Measurements from ENCODE around the gene KCNIP2. TPM values are rescaled to one million over a fixed set of nuclear protein-coding genes. Genes with fewer than 3 reads are reported as not detected.
A peak's percentile ranks its signal among the peaks of the same experiment; 100 is the strongest.

The KCNIP2 gene
- total RNA-seq, 1 donor from 2014 or later: 3.2 TPM

DNA sequence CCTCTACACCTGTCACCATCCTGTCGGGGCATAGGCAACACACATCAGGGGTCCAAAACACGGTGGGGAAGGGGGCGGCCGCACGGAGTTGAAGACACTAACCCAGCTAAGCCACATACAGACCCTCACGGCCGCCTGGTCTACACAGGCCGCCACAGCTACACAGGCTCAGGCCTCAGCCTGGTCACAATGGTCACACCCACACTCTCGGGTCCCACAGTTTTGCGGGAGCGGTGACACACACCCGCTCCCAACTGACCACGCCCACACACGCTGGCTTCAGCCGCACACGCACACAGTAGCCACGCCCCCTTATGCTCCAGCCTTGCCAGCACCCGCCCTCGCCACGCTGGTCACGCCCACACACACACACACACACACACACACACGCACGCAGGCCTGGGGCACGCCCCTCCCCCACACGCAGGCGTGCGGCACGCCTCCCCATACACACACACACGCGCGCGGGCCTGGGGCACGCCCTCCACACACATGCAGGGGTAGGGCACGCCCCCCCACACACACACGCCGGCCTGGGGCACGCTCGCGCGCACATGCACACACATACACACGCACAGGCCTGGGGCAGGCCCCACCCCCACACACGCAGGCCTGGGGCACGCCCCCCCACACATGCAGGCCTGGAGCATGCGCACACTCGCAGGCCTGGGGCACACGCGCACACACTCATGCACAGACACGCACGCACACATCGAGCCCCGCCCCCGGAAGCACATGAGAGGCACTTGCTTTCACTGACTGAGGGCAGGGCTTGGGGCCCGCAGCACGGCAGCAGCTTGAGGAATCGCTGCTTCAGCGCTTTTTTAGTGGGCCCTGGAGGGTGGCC is 13.1 kb downstream of the KCNIP2 start:
- Mint-ChIP-seq H3K4me1 (ENCODE audit: low read depth) (peaks cover 48% of the 10 kb centered on the region), H3K4me3 (ENCODE audit: low read depth) (peak overlapping the region; percentile 71), H3K36me3 (ENCODE audit: low read depth) (peaks cover 2% of the 10 kb centered on the region), H3K27me3 (ENCODE audit: low read depth) (no peaks in the 10 kb centered on the region), H3K9me3 (no peaks in the 10 kb centered on the region), H3K27ac (peak overlapping the region; percentile 92)
- DNase-seq (ENCODE audit: low spot score): peak; percentile 88
- intact Hi-C loops (cut with micrococcal nuclease): loop anchor here (1.0 to 10.0 kb wide), 3 partner anchors 12 to 1084 kb away; partner anchors contain the start of genes CNNM2, NFKB2 and OGA

DNA sequence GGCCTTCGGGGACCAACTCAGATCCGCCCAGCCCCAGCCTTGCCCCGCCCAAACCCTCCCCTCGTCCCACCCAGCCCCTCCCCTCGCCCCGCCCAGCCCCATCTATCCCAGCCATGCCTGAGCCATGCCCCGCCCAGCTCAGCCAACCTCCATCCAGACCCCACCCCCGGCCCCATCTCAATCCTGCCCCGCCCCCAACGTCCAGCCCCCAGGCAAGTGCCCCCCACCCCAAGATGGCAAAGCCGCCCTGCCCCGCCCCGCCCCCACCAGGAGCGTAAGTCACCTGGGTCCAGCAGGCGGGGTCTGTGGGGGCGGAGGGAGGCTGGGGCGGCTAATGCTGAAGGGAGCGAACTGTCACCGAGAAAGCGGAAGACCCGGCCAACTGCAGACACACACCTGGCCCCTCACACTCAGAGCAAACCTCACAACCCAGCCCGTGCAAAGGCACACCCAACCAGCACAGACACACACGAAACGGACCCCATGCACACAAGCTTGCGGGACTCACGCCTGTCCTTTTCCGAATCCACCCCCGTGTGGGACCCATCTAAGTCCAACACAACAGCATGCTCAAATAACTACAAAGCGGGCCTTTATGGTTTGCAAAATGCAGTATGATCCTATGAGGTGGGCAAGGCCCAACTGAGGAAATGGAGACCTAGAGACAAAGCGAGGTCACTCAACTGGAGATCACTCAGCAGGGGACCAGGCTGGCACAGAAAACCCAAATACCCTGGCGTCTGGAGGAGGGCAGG is 13.9 kb downstream of the KCNIP2 start:
- H3K4me3 Mint-ChIP-seq (ENCODE audit: low read depth): peak overlapping the region; percentile 71
- H3K27ac Mint-ChIP-seq: peak overlapping the region; percentile 92
- intact Hi-C loops (cut with micrococcal nuclease): loop anchor here (1.0 to 10.0 kb wide), 3 partner anchors 11 to 1085 kb away; partner anchors contain the start of genes CNNM2, NFKB2 and OGA

DNA sequence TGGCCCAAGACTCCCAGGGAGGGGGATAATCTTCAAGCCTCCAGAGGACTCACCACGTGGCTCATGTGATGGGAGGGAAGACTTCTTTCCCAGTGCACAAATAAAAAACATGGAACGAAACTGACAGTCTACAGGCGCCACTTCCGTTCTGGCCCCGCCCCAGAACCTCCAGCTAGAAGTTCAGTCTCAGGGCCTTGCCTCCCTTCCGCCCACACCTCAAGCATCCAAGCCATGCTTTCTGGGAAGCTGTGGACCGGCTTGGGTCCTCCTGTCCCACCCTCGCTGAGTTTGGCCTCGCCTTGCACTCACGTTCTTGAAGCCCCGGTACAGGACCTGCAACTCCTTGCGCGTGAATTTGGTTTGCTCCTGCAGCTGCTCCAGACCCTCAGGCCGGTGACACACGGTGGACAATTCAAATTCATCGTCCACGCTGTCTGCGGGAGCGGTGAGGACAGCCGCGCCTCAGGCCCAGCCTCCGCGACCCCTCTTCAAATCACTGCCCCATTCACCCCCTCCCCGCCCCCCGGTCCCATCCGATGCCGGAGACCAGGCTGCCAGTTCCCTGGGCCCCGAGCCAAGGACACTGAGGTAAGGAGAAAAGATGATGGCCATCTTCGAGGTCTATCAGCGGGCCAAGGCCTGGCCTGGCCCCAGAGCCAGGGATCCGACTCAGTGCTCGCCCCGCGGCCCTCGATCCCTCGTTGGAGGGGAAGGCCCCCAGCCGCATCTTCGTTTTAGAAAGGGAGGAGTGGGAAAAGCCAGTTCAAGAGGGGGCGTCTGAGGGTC is 14.6 kb downstream of the KCNIP2 start:
- Mint-ChIP-seq H3K9me3 (no peaks in the 10 kb centered on the region), H3K4me3 (ENCODE audit: low read depth) (no peak overlapping the region), H3K27me3 (ENCODE audit: low read depth) (no peaks in the 10 kb centered on the region), H3K4me1 (ENCODE audit: low read depth) (peaks cover 35% of the 10 kb centered on the region), H3K36me3 (ENCODE audit: low read depth) (peaks cover 2% of the 10 kb centered on the region), H3K27ac (no peak overlapping the region)
- intact Hi-C loops (cut with micrococcal nuclease): no loop called here
- DNase-seq (ENCODE audit: low spot score): no peak

More for the DNA sequence above, 13.9 kb downstream of the KCNIP2 start:
- peaks cover 2% of the 10 kb centered on the region for H3K36me3 Mint-ChIP-seq (ENCODE audit: low read depth)
- no peaks in the 10 kb centered on the region for H3K9me3 Mint-ChIP-seq
- no peaks in the 10 kb centered on the region for H3K27me3 Mint-ChIP-seq (ENCODE audit: low read depth)
- DNase-seq (ENCODE audit: low spot score): peak; percentile 54
- H3K4me1 Mint-ChIP-seq (ENCODE audit: low read depth): peaks cover 42% of the 10 kb centered on the region

DNA sequence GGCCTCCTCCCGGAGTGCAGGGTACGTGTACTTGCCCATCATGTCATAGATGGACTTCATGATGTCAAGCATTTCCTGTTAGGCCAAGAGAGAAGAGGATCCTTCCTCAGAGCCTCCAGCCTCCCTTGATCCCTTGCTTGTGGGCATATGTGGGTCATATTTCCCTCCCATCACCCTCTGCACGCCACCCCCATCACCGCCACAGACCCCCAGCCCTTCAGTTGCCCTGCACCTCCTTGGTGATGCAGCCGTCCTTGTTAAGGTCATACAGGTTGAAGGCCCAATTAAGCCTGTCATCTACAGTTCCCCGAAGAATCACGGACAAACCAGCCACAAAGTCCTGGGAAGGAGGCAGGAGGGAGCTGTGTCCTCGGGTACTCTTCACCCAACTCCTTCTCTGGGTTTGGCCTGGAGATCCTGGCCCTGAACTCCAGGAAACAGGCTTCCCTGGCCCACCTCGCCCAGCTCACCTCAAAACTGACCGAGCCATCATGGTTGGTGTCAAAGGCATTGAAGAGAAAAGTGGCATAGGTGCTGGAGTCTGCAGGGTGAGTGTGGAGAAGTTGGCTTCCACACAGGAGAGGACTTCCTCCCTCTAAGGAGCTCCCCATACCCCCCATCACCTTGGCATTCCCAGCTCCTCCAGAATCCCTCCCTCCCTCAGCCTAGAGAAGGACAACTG is 15.5 kb downstream of the KCNIP2 start:
- peaks cover 26% of the 10 kb centered on the region for H3K4me1 Mint-ChIP-seq (ENCODE audit: low read depth)
- H3K36me3 Mint-ChIP-seq (ENCODE audit: low read depth): peaks cover 2% of the 10 kb centered on the region
- no peak for DNase-seq (ENCODE audit: low spot score)
- intact Hi-C loops (cut with micrococcal nuclease): no loop called here
- H3K27ac Mint-ChIP-seq: no peak overlapping the region
- no peak overlapping the region for H3K4me3 Mint-ChIP-seq (ENCODE audit: low read depth)
- H3K9me3 Mint-ChIP-seq: no peaks in the 10 kb centered on the region
- no peaks in the 10 kb centered on the region for H3K27me3 Mint-ChIP-seq (ENCODE audit: low read depth)

DNA sequence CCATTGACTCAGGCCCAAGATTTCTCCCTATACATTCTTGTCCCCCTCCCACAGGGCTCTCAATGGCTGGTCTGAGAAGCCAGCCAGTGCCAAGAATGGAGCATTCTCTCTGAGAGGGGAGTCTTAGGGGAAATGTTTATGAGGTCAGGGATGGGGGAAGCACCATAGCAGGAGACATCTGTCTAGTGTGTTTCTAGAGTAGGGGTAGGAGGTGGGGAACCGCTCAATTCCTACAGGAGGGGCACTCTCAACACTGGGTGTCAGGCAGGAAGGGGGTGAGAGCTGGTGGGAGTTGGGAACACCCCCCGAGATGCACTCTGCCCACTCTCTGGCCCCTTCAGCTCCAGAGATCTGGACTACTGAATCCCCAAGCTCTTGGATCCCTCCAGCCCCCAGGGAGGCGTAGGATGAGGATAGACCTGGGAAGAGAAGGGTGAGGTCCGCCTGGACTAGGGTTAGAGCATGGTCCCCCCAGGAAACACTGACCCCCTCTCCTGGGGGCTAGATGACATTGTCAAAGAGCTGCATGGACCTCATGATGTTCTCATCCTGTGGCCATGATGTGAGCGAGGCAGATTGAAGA is 16.7 kb downstream of the KCNIP2 start:
- Mint-ChIP-seq H3K27ac (no peak overlapping the region), H3K4me3 (ENCODE audit: low read depth) (no peak overlapping the region), H3K27me3 (ENCODE audit: low read depth) (no peaks in the 10 kb centered on the region), H3K9me3 (no peaks in the 10 kb centered on the region), H3K36me3 (ENCODE audit: low read depth) (peaks cover 2% of the 10 kb centered on the region), H3K4me1 (ENCODE audit: low read depth) (peaks cover 22% of the 10 kb centered on the region)
- no peak for DNase-seq (ENCODE audit: low spot score)
- intact Hi-C loops (cut with micrococcal nuclease): no loop called here

DNA sequence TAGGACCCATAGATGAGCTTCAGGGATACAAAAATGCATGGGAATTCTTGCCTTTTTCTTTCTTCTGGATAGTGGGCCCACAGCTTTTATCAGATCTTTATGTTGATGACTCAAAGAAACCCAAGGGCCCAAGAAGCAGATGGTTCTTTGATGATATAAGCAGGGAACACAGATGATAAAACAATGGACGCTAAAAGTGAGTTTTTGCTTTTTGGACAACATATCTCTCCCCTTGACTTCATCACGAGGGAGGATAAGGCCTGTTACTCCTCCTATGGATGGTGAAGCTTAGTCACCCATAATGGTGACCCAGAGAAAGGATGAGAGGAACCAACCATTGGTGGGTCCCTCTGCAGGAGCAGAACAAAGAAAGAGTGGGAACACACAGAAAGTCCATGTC is 18.9 kb downstream of the KCNIP2 start:
- no peaks in the 10 kb centered on the region for H3K27me3 Mint-ChIP-seq (ENCODE audit: low read depth)
- DNase-seq (ENCODE audit: low spot score): no peak
- H3K9me3 Mint-ChIP-seq: no peaks in the 10 kb centered on the region
- intact Hi-C loops (cut with micrococcal nuclease): no loop called here
- H3K4me3 Mint-ChIP-seq (ENCODE audit: low read depth): no peak overlapping the region
- H3K27ac Mint-ChIP-seq: no peak overlapping the region
- H3K4me1 Mint-ChIP-seq (ENCODE audit: low read depth): peaks cover 9% of the 10 kb centered on the region
- H3K36me3 Mint-ChIP-seq (ENCODE audit: low read depth): peaks cover 5% of the 10 kb centered on the region

DNA sequence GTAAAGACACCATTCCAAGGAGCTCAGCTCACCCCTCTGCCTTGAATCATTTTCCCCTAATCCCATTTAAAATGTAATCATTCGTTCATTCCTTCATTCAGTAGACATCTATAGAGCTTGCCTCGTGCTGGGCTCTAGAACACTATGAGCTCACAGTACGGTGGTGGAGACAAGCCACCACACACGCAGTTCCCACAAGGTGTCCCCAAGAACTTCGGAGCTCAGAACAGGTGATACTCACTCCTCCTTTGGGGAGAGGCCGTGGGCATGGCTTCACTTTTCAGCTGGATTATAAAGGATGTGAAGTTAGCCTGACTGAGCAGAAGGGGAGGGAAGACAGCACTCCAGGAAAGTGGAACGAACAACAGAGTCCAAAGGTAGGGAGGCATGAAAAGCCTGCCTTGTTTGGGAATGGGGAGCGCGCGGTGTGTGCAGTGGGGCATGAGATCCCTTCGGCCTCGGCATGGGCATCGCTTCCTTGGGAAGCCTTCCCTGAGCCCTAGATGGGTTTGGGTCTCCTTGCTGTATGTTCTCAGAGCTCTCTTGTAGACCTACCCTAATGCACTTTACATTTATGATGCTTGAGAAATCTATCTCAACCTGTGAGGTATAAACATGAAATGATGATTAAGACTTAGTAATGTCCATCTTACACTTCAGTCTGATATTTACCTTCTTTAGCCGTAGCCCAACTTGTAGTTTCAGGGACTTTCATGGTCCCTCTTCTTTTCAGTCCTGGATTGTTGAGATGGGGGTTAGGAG is 24.5 kb downstream of the KCNIP2 start:
- Mint-ChIP-seq H3K4me1 (ENCODE audit: low read depth) (peaks cover 33% of the 10 kb centered on the region), H3K27ac (peak overlapping the region; percentile 95), H3K36me3 (ENCODE audit: low read depth) (peaks cover 29% of the 10 kb centered on the region), H3K4me3 (ENCODE audit: low read depth) (peak overlapping the region; percentile 90), H3K9me3 (no peaks in the 10 kb centered on the region), H3K27me3 (ENCODE audit: low read depth) (no peaks in the 10 kb centered on the region)
- intact Hi-C loops (cut with micrococcal nuclease): loop anchor here (1.0 to 10.0 kb wide), 5 partner anchors 11 to 826 kb away; partner anchors contain the start of genes BTRC, HPS6, NPM3 and TRIM8
- DNase-seq (ENCODE audit: low spot score): no peak

DNA sequence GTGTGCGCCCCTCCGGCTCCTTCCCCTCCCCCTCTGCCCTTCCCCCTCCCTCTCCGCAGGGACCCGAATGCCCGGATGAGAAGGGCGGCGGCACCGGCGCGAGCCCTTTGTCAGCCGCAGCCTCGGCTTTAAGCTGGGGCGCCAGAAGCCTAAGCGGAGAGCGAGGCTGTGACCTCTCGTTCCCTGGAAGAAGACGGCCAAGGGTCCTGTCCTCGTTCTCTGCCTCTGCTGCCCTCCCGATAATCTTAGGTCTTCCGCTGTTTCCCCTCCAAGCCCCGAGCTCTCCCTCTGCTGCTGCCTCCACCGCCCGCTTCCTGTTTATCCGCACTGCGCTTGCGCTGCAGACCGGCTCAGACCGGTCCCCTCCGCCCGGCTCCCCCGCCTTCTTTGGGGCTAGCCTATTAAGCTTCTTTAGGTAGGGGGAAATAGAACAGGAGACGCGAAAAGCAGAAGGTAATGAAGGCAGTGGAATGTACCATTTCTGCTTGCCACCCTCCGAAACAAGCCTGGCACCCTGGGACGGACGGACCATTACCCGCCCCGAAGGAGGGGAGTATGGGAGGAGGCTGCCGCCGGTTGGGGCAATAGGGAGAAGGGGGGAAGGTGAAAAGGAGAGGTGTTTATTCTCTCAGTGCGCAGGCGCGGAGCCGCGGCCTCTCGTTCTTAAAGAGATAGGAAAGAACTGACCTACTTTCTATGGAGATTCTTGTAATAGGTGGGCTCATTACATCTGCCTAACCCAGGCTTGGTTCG is 25.3 kb downstream of the KCNIP2 start, which contains the start of gene OGA:
Gene OGA, minus strand, starts transcription at position 326 of the 753 bp plus-strand sequence. CDS start 422 bp downstream, outside the sequence.
- Mint-ChIP-seq H3K4me3 (ENCODE audit: low read depth) (peak within 1 kb of the TSS; percentile 90), H3K36me3 (ENCODE audit: low read depth) (peaks cover 36% of the 10 kb centered on the region), H3K9me3 (no peaks in the 10 kb centered on the region), H3K27ac (peak within 1 kb of the TSS; percentile 95), H3K4me1 (ENCODE audit: low read depth) (peaks cover 40% of the 10 kb centered on the region), H3K27me3 (ENCODE audit: low read depth) (no peaks in the 10 kb centered on the region)
- intact Hi-C loops (cut with micrococcal nuclease): loop anchor here (1.0 to 10.0 kb wide), 5 partner anchors 12 to 827 kb away; partner anchors contain the start of genes BTRC, HPS6, NPM3 and TRIM8
- peak; percentile 97 for DNase-seq (ENCODE audit: low spot score)

DNA sequence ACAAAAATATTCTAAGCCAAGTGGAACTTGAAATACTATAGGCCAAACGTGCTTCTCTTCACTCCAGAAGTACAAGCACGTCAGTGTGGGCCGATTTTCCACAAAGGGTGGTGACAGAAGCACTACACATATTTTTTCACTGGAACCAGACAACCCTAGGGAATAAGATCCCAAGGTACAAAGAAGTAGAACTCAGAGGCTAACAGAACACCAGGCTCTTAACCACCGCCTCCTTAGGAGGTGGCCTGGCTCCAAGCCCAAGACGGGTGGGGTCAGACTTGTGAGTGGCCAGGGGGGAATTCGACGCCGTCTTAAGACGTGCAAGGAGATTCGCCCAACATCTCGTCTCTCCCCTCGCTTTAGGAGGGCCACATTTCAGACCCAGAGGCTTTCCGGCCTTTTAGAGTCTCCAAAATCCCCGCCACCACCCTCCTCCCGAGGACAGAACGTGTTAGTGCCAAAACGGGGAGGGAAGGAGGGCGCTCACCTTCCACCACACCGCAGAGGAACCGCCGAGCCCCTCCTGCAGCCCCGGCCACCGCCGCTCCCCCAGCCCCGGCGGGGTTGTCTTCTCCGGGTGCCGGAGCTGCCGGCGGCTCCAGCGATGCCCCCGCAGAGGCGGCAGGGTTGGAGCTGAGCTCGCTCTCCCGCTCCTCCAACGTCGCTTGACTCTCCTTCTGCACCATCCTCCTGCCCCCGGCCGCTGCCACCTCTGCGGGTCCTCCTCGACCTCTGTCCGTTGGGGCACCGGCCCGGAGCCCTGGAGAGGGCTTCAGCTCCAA is 26.1 kb downstream of the KCNIP2 start:
- Mint-ChIP-seq H3K36me3 (ENCODE audit: low read depth) (peaks cover 44% of the 10 kb centered on the region), H3K4me1 (ENCODE audit: low read depth) (peaks cover 45% of the 10 kb centered on the region), H3K27ac (peak overlapping the region; percentile 95), H3K4me3 (ENCODE audit: low read depth) (peak overlapping the region; percentile 90), H3K9me3 (no peaks in the 10 kb centered on the region), H3K27me3 (ENCODE audit: low read depth) (no peaks in the 10 kb centered on the region)
- DNase-seq (ENCODE audit: low spot score): no peak
- intact Hi-C loops (cut with micrococcal nuclease): loop anchor here (1.0 to 10.0 kb wide), 5 partner anchors 13 to 827 kb away; partner anchors contain the start of genes BTRC, HPS6, NPM3 and TRIM8

DNA sequence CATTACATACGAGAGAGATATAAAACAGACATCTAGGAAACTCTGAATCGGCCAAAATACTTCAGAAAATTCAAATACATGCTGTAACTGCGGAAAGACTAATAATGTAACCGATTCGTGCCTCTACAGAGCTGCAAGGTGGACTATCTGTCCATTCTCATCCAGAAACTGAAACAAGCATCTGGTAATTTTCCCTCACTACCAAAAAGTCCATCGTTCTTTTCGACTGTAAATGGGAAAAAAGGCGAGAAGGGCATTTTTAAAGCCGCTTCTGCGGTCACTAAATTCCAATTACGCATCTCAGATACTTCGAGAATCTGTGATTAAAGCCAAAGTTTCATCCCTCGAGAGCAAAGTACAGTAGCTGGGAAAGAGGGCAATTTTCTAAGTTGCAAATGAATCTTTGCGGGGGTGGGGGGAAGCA is 26.7 kb downstream of the KCNIP2 start:
- intact Hi-C loops (cut with micrococcal nuclease): loop anchor here (5.0 to 10.0 kb wide), 3 partner anchors 250 to 828 kb away; partner anchors contain the start of genes BTRC, HPS6 and TRIM8
- no peak for DNase-seq (ENCODE audit: low spot score)
- Mint-ChIP-seq H3K9me3 (no peaks in the 10 kb centered on the region), H3K27ac (peak overlapping the region; percentile 95), H3K4me1 (ENCODE audit: low read depth) (peaks cover 43% of the 10 kb centered on the region), H3K27me3 (ENCODE audit: low read depth) (no peaks in the 10 kb centered on the region), H3K36me3 (ENCODE audit: low read depth) (peaks cover 45% of the 10 kb centered on the region), H3K4me3 (ENCODE audit: low read depth) (peak overlapping the region; percentile 90)
